Activated naive CD8-positive, alpha-beta T cell treated with anti-CD3 and anti-CD28 coated beads, Interleukin-2, amount 10 ng/mL, durations not matched to agents 7 days and 5 days (primary cell): ENCODE measurements around the gene ARHGEF12. TPM values are rescaled to one million over a fixed set of nuclear protein-coding genes. Genes with fewer than 3 reads are reported as not detected.

Experiments used
- ATAC-seq: fragments of 150-1000 bp; cut with Tn5 transposase; one replicate; pipeline ENCODE4 v1.10.0; 2021; ENCODE audit warnings: low read depth, moderate library complexity
- POLR2A ChIA-PET: fragments of 350-600 bp; sonication (Branson Sonifier 250); formaldehyde crosslinking; loops from one replicate; lab custom pipeline; 2021; ENCODE audit warnings: antibody characterized with exemption; lab: Charles Lee
- DNase-seq: peaks from one replicate; pipeline ENCODE4 v3.0.0; 2021
- H3K27ac Mint-ChIP-seq: one replicate; pipeline ENCODE4 v1.8.0; 2022; ENCODE audit warnings: mild to moderate bottlenecking, mixed read lengths
- H3K27me3 Mint-ChIP-seq: one replicate; pipeline ENCODE4 v1.8.0; 2022; ENCODE audit warnings: mild to moderate bottlenecking, moderate library complexity, mixed read lengths
- H3K36me3 Mint-ChIP-seq: one replicate; pipeline ENCODE4 v1.8.0; 2021; ENCODE audit warnings: mild to moderate bottlenecking, mixed read lengths
- H3K4me1 Mint-ChIP-seq: one replicate; pipeline ENCODE4 v1.8.0; 2021; ENCODE audit warnings: mixed read lengths
- H3K4me3 Mint-ChIP-seq: one replicate; pipeline ENCODE4 v1.8.0; 2022; ENCODE audit warnings: mild to moderate bottlenecking, moderate library complexity, mixed read lengths
- H3K9me3 Mint-ChIP-seq: one replicate; pipeline ENCODE4 v1.8.0; 2021; ENCODE audit warnings: mixed read lengths
- total RNA-seq, 2 experiments: library from RNA; stranded (reverse); gene quantifications; one replicate each; pipeline ENCODE4 v1.2.3, GENCODE V29; 2021

ARHGEF12 gene
- total RNA-seq, 2 experiments from 2014 or later, result 14.7 to 15.8 TPM

- POLR2A ChIA-PET, result interaction anchor here (1.0 kb wide), 1 partner anchor 9 kb away, joined by 3 read pairs; the partner anchor contains the start of gene ARHGEF12
- H3K27me3 Mint-ChIP-seq, result peaks cover 54% of the 10 kb centered on the region
- no peak for DNase-seq
- H3K4me3 Mint-ChIP-seq, result no peak overlapping the region
- peaks cover 2% of the 10 kb centered on the region for H3K9me3 Mint-ChIP-seq
- H3K27ac Mint-ChIP-seq, result no peak overlapping the region
- no peaks in the 10 kb centered on the region for H3K36me3 Mint-ChIP-seq
- ATAC-seq, result no peak
- peaks cover 15% of the 10 kb centered on the region for H3K4me1 Mint-ChIP-seq
Observed at GRCh38 chr11:120326845-120327281, 9.3 kb upstream of the ARHGEF12 start.

- no peak overlapping the region for H3K4me3 Mint-ChIP-seq
- POLR2A ChIA-PET, result interaction anchor here (1.0 kb wide), 1 partner anchor 9 kb away, joined by 3 read pairs; the partner anchor contains the start of gene ARHGEF12
- peaks cover 2% of the 10 kb centered on the region for H3K9me3 Mint-ChIP-seq
- ATAC-seq (no peak), DNase-seq (no peak)
- no peaks in the 10 kb centered on the region for H3K36me3 Mint-ChIP-seq
- H3K27me3 Mint-ChIP-seq, result peaks cover 55% of the 10 kb centered on the region
- H3K4me1 Mint-ChIP-seq, result peaks cover 15% of the 10 kb centered on the region
- H3K27ac Mint-ChIP-seq, result no peak overlapping the region
Observed at GRCh38 chr11:120327311-120327710, 8.9 kb upstream of the ARHGEF12 start.

GRCh38 chr11:120329556-120329955, 6.7 kb upstream of the ARHGEF12 start:
- H3K4me1 Mint-ChIP-seq, result peaks cover 17% of the 10 kb centered on the region
- H3K27me3 Mint-ChIP-seq, result peaks cover 48% of the 10 kb centered on the region
- H3K36me3 Mint-ChIP-seq, result no peaks in the 10 kb centered on the region

GRCh38 chr11:120330045-120330444, 6.2 kb upstream of the ARHGEF12 start:
- H3K4me1 Mint-ChIP-seq, result peaks cover 17% of the 10 kb centered on the region
- no peak overlapping the region for H3K4me3 Mint-ChIP-seq
- H3K36me3 Mint-ChIP-seq, result no peaks in the 10 kb centered on the region
- no peak for DNase-seq
- POLR2A ChIA-PET, result no interaction called here
- H3K27me3 Mint-ChIP-seq, result peaks cover 43% of the 10 kb centered on the region
- H3K9me3 Mint-ChIP-seq, result peaks cover 2% of the 10 kb centered on the region
- H3K27ac Mint-ChIP-seq, result no peak overlapping the region
- ATAC-seq, result no peak

More at GRCh38 chr11:120329556-120329955, 6.7 kb upstream of the ARHGEF12 start:
- POLR2A ChIA-PET, result no interaction called here
- H3K4me3 Mint-ChIP-seq, result no peak overlapping the region
- DNase-seq (no peak), ATAC-seq (no peak)
- H3K9me3 Mint-ChIP-seq, result peaks cover 2% of the 10 kb centered on the region
- no peak overlapping the region for H3K27ac Mint-ChIP-seq

GRCh38 chr11:120331301-120331996, 4.8 kb upstream of the ARHGEF12 start:
- DNase-seq (no peak), ATAC-seq (no peak)
- H3K27ac Mint-ChIP-seq, result no peak overlapping the region
- H3K9me3 Mint-ChIP-seq, result peaks cover 2% of the 10 kb centered on the region
- POLR2A ChIA-PET, result no interaction called here
- H3K4me3 Mint-ChIP-seq, result no peak overlapping the region
- H3K4me1 Mint-ChIP-seq, result peaks cover 13% of the 10 kb centered on the region
- H3K36me3 Mint-ChIP-seq, result no peaks in the 10 kb centered on the region
- H3K27me3 Mint-ChIP-seq, result peaks cover 33% of the 10 kb centered on the region

GRCh38 chr11:120332822-120333716, 3.1 kb upstream of the ARHGEF12 start:
- H3K9me3 Mint-ChIP-seq, result peaks cover 2% of the 10 kb centered on the region
- DNase-seq (no peak), ATAC-seq (no peak)
- POLR2A ChIA-PET, result no interaction called here
- no peak overlapping the region for H3K27ac Mint-ChIP-seq
- H3K4me1 Mint-ChIP-seq, result peaks cover 17% of the 10 kb centered on the region
- H3K36me3 Mint-ChIP-seq, result peaks cover 2% of the 10 kb centered on the region
- H3K27me3 Mint-ChIP-seq, result peaks cover 33% of the 10 kb centered on the region
- H3K4me3 Mint-ChIP-seq, result no peak overlapping the region

- H3K9me3 Mint-ChIP-seq, result no peaks in the 10 kb centered on the region
- DNase-seq (no peak), ATAC-seq (no peak)
- H3K4me3 Mint-ChIP-seq, result no peak overlapping the region
- H3K27me3 Mint-ChIP-seq, result peaks cover 38% of the 10 kb centered on the region
- POLR2A ChIA-PET, result interaction anchor here (0.6 kb wide), 1 partner anchor 1129 kb away, joined by 3 read pairs; no protein-coding TSS in a partner anchor
- no peak overlapping the region for H3K27ac Mint-ChIP-seq
- peaks cover 2% of the 10 kb centered on the region for H3K36me3 Mint-ChIP-seq
- H3K4me1 Mint-ChIP-seq, result peaks cover 19% of the 10 kb centered on the region
Observed at GRCh38 chr11:120333801-120334200, 2.4 kb upstream of the ARHGEF12 start.

- Mint-ChIP-seq H3K4me1 (peaks cover 21% of the 10 kb centered on the region), H3K36me3 (peaks cover 2% of the 10 kb centered on the region), H3K27me3 (peaks cover 42% of the 10 kb centered on the region), H3K27ac (no peak overlapping the region), H3K9me3 (no peaks in the 10 kb centered on the region), H3K4me3 (no peak overlapping the region)
- ATAC-seq (no peak), DNase-seq (no peak)
- POLR2A ChIA-PET, result interaction anchor here (0.6 kb wide), 1 partner anchor 1128 kb away, joined by 3 read pairs; no protein-coding TSS in a partner anchor
Observed at GRCh38 chr11:120334332-120334731, 1.9 kb upstream of the ARHGEF12 start.

GRCh38 chr11:120334894-120335462, 1.2 kb upstream of the ARHGEF12 start:
- Mint-ChIP-seq H3K36me3 (peaks cover 2% of the 10 kb centered on the region), H3K9me3 (no peaks in the 10 kb centered on the region), H3K4me3 (peak overlapping the region; percentile 25), H3K4me1 (peaks cover 27% of the 10 kb centered on the region), H3K27me3 (peaks cover 49% of the 10 kb centered on the region), H3K27ac (no peak overlapping the region)
- no peak for DNase-seq
- POLR2A ChIA-PET, result interaction anchor here (1.1 kb wide), 1 partner anchor 157 kb away, joined by 3 read pairs; no protein-coding TSS in a partner anchor
- ATAC-seq, result no peak

GRCh38 chr11:120335556-120335907, 681 bp upstream of the ARHGEF12 start:
- POLR2A ChIA-PET, result interaction anchor here (1.1 to 1.3 kb wide), 2 partner anchors 9 to 157 kb away, joined by 3 read pairs; no protein-coding TSS in a partner anchor
- peaks cover 2% of the 10 kb centered on the region for H3K36me3 Mint-ChIP-seq
- ATAC-seq, result peak; percentile 26

GRCh38 chr11:120336641-120337354, 585 bp downstream of the ARHGEF12 start:
- Mint-ChIP-seq H3K27ac (peak overlapping the region; percentile 67), H3K36me3 (peaks cover 2% of the 10 kb centered on the region), H3K9me3 (no peaks in the 10 kb centered on the region), H3K4me3 (peak overlapping the region; percentile 91), H3K27me3 (peaks cover 65% of the 10 kb centered on the region), H3K4me1 (peaks cover 28% of the 10 kb centered on the region)
- DNase-seq (peak; percentile 38), ATAC-seq (peak; percentile 41)
- POLR2A ChIA-PET, result interaction anchor here (0.6 to 1.3 kb wide), 2 partner anchors 10 to 106 kb away, joined by 3 to 4 read pairs; no protein-coding TSS in a partner anchor

More at GRCh38 chr11:120335556-120335907, 681 bp upstream of the ARHGEF12 start:
- DNase-seq, result no peak
- Mint-ChIP-seq H3K4me3 (peak overlapping the region; percentile 67), H3K9me3 (no peaks in the 10 kb centered on the region), H3K27ac (no peak overlapping the region), H3K4me1 (peaks cover 28% of the 10 kb centered on the region), H3K27me3 (peaks cover 54% of the 10 kb centered on the region)

GRCh38 chr11:120337355-120338106, 1.3 kb downstream of the ARHGEF12 start:
- DNase-seq, result no peak
- Mint-ChIP-seq H3K4me1 (peaks cover 28% of the 10 kb centered on the region), H3K27ac (no peak overlapping the region), H3K4me3 (peak overlapping the region; percentile 91), H3K9me3 (peaks cover 2% of the 10 kb centered on the region), H3K27me3 (peaks cover 67% of the 10 kb centered on the region), H3K36me3 (peaks cover 7% of the 10 kb centered on the region)
- POLR2A ChIA-PET, result no interaction called here
- ATAC-seq, result no peak
